PC-9 (cell line): ENCODE measurements around the gene PER3. TPM values are rescaled to one million over a fixed set of nuclear protein-coding genes. Genes with fewer than 3 reads are reported as not detected.

Experiments
- BruUV-seq: library from RNA; stranded (reverse); fragments of 400-500 nt; replicated peaks from 2 replicates; lab custom pipeline; 2021; lab: Mats Ljungman, UMichigan
- CTCF ChIA-PET: fragments of 300-600 bp; sonication (Branson Sonifier 250); formaldehyde crosslinking; loops from one replicate; lab custom pipeline; 2022; ENCODE audit warnings: antibody characterized with exemption; lab: Charles Lee
- POLR2A ChIA-PET: fragments of 300-600 bp; sonication (Branson Sonifier 250); formaldehyde crosslinking; loops from one replicate; lab custom pipeline; 2022; ENCODE audit warnings: antibody characterized with exemption; ENCODE audit not compliant: unreplicated experiment; lab: Charles Lee
- DNase-seq, 2 experiments: peaks; one replicate each; pipeline versions ENCODE4 v3.0.0 to v3.0.0-alpha.2; 2015 to 2022; ENCODE audit warnings: mixed read lengths in 1 of 2
- H2AFZ ChIP-seq: fragments of 200-600 bp; sonication (generic); 2 replicates; pipeline ENCODE4 v1.8.1; 2017; ENCODE audit warnings: antibody characterized with exemption
- H3F3A ChIP-seq: fragments of 200-600 bp; sonication (generic); 2 replicates; pipeline ENCODE4 v1.8.1; 2017; ENCODE audit warnings: antibody characterized with exemption, mild to moderate bottlenecking, low read depth; ENCODE audit not compliant: insufficient read depth
- H3K27ac ChIP-seq: fragments of 200-600 bp; sonication (generic); 2 replicates; pipeline ENCODE4 v1.6.1; 2016; ENCODE audit warnings: mixed run types
- H3K27me3 ChIP-seq: fragments of 200-600 bp; sonication (generic); 2 replicates; pipeline ENCODE4 v1.6.1; 2016; ENCODE audit warnings: low read depth, mixed run types; ENCODE audit not compliant: insufficient read depth
- H3K36me3 ChIP-seq: fragments of 200-600 bp; sonication (generic); 2 replicates; pipeline ENCODE4 v1.6.1; 2016; ENCODE audit warnings: low read depth, mixed run types
- H3K4me1 ChIP-seq: fragments of 200-600 bp; sonication (generic); replicated peaks from 2 replicates; pipeline ENCODE4 v1.6.1; 2016; ENCODE audit warnings: mixed run types; ENCODE audit not compliant: insufficient read depth
- H3K4me2 ChIP-seq: fragments of 200-600 bp; sonication (generic); 2 replicates; pipeline ENCODE4 v1.6.1; 2017; ENCODE audit warnings: mixed run types
- H3K4me3 ChIP-seq: fragments of 200-600 bp; sonication (generic); 2 replicates; pipeline ENCODE4 v1.6.1; 2016; ENCODE audit warnings: mixed run types
- H3K79me2 ChIP-seq: fragments of 200-600 bp; sonication (generic); 2 replicates; pipeline ENCODE4 v1.6.1; 2017; ENCODE audit warnings: low read depth, mixed run types
- H3K9me2 ChIP-seq: fragments of 200-600 bp; sonication (generic); 2 replicates; pipeline ENCODE4 v1.8.1; 2017; ENCODE audit warnings: mild to moderate bottlenecking; ENCODE audit not compliant: insufficient read depth
- H3K9me3 ChIP-seq: fragments of 200-600 bp; sonication (generic); 2 replicates; pipeline ENCODE4 v1.8.1; 2016; ENCODE audit warnings: low read depth; ENCODE audit not compliant: insufficient read depth
- H4K20me1 ChIP-seq: fragments of 200-600 bp; sonication (generic); 2 replicates; pipeline ENCODE4 v1.8.1; 2017; ENCODE audit not compliant: insufficient read depth
- CTCF ChIP-seq: fragments of 200-600 bp; sonication (generic); conservative IDR thresholded peaks from 2 replicates; pipeline ENCODE4 v1.6.1; 2017; ENCODE audit warnings: mixed run types, antibody characterized with exemption, mild to moderate bottlenecking, moderate library complexity
- EZH2 ChIP-seq: fragments of 200-600 bp; sonication (generic); IDR thresholded peaks from 2 replicates; pipeline ENCODE4 v1.8.0; 2017; ENCODE audit warnings: antibody characterized with exemption, low read depth
- intact Hi-C: fragments of 100-400 bp; cut with micrococcal nuclease; formaldehyde crosslinking; loops from one replicate; pipeline ENCODE4 v1.10.0; 2022; ENCODE audit not compliant: unreplicated experiment
- total RNA-seq: library from RNA; stranded (reverse); gene quantifications from 2 replicates; pipeline ENCODE4 v1.2.3, GENCODE V29; 2021

Gene PER3
- total RNA-seq, 1 experiment from 2014 or later = 25.1 TPM

- no TSS peak for BruUV-seq
- Histone ChIP-seq H3K36me3 (no peaks in the 10 kb centered on the region), H3K4me2 (no peak overlapping the region), H3K27me3 (no peaks in the 10 kb centered on the region), H3F3A (no peaks in the 10 kb centered on the region), H3K4me1 (no peaks in the 10 kb centered on the region), H3K79me2 (no peaks in the 10 kb centered on the region), H3K9me2 (no peaks in the 10 kb centered on the region), H3K4me3 (no peak overlapping the region), H3K27ac (no peak overlapping the region), H3K9me3 (no peaks in the 10 kb centered on the region), H2AFZ (no peak overlapping the region), H4K20me1 (no peaks in the 10 kb centered on the region)
- ChIA-PET POLR2A (no interaction called here), CTCF (no interaction called here)
- TF ChIP-seq EZH2 (no peak), CTCF (no peak)
- DNase-seq = no peak
- intact Hi-C loops = no loop called here
These were observed 87.0 kb downstream of the PER3 start for GRCh38 chr1:7871136-7871535.

- Histone ChIP-seq H3K9me3 (no peaks in the 10 kb centered on the region), H2AFZ (no peak overlapping the region), H3F3A (no peaks in the 10 kb centered on the region), H3K36me3 (no peaks in the 10 kb centered on the region), H3K9me2 (no peaks in the 10 kb centered on the region), H3K4me3 (no peak overlapping the region), H3K27me3 (no peaks in the 10 kb centered on the region), H3K4me1 (no peaks in the 10 kb centered on the region), H3K4me2 (no peak overlapping the region), H3K79me2 (no peaks in the 10 kb centered on the region), H4K20me1 (no peaks in the 10 kb centered on the region), H3K27ac (no peak overlapping the region)
- CTCF ChIA-PET = no interaction called here
- intact Hi-C loops = no loop called here
- TF ChIP-seq CTCF (no peak), EZH2 (no peak)
- BruUV-seq = no TSS peak
- POLR2A ChIA-PET = no interaction called here
- DNase-seq = no peak
These were observed 90.0 kb downstream of the PER3 start for GRCh38 chr1:7873801-7874795.

GRCh38 chr1:7878027-7878426 is 93.9 kb downstream of the PER3 start:
- Histone ChIP-seq H3K9me2 (no peaks in the 10 kb centered on the region), H3K4me3 (no peak overlapping the region), H3K36me3 (no peaks in the 10 kb centered on the region), H4K20me1 (no peaks in the 10 kb centered on the region), H3K9me3 (no peaks in the 10 kb centered on the region), H3K4me1 (no peaks in the 10 kb centered on the region), H3F3A (no peaks in the 10 kb centered on the region), H3K4me2 (no peak overlapping the region), H3K27ac (no peak overlapping the region), H3K27me3 (no peaks in the 10 kb centered on the region), H3K79me2 (no peaks in the 10 kb centered on the region), H2AFZ (no peak overlapping the region)
- intact Hi-C loops = no loop called here
- ChIA-PET POLR2A (interaction anchor here (0.7 kb wide), 1 partner anchor 51 kb away, joined by 3 read pairs; no protein-coding TSS in a partner anchor), CTCF (no interaction called here)
- TF ChIP-seq EZH2 (no peak), CTCF (no peak)
- no TSS peak for BruUV-seq
- DNase-seq = no peak
